Muscle layer of duodenum (tissue), 2 donors: ENCODE data around the gene CD300C.

Experiments
- H3K27ac ChIP-seq: one replicate; pipeline ENCODE4 v1.7.0; 2013; ENCODE audit warnings: mild to moderate bottlenecking, low read length
- H3K27me3 ChIP-seq: one replicate; pipeline ENCODE4 v1.7.0; 2013; ENCODE audit warnings: low read depth, mild to moderate bottlenecking, control low read depth, low read length
- H3K36me3 ChIP-seq, 2 donors: one replicate each; pipeline ENCODE4 v1.7.0; 2013; ENCODE audit warnings: low read length in 2 of 2, control low read depth in 1 of 2, mild to moderate bottlenecking in 1 of 2; ENCODE audit not compliant: insufficient read depth in 2 of 2, control insufficient read depth in 1 of 2
- H3K4me1 ChIP-seq, 2 donors: one replicate each; pipeline ENCODE4 v1.7.0; 2013; ENCODE audit warnings: low read length in 2 of 2, mild to moderate bottlenecking in 2 of 2, control low read depth in 1 of 2, moderate library complexity in 1 of 2; ENCODE audit not compliant: insufficient read depth in 2 of 2, control insufficient read depth in 1 of 2
- H3K4me3 ChIP-seq, 2 donors: one replicate each; pipeline ENCODE4 v1.7.0; 2013; ENCODE audit warnings: low read length in 2 of 2, low read depth in 1 of 2, mild to moderate bottlenecking in 1 of 2
- H3K9me3 ChIP-seq, 2 donors: one replicate each; pipeline ENCODE4 v1.7.0; 2013; ENCODE audit warnings: low read length in 2 of 2, control low read depth in 1 of 2, mild to moderate bottlenecking in 1 of 2; ENCODE audit not compliant: control insufficient read depth in 1 of 2
- donor health status: healthy.

CD300C gene

DNA sequence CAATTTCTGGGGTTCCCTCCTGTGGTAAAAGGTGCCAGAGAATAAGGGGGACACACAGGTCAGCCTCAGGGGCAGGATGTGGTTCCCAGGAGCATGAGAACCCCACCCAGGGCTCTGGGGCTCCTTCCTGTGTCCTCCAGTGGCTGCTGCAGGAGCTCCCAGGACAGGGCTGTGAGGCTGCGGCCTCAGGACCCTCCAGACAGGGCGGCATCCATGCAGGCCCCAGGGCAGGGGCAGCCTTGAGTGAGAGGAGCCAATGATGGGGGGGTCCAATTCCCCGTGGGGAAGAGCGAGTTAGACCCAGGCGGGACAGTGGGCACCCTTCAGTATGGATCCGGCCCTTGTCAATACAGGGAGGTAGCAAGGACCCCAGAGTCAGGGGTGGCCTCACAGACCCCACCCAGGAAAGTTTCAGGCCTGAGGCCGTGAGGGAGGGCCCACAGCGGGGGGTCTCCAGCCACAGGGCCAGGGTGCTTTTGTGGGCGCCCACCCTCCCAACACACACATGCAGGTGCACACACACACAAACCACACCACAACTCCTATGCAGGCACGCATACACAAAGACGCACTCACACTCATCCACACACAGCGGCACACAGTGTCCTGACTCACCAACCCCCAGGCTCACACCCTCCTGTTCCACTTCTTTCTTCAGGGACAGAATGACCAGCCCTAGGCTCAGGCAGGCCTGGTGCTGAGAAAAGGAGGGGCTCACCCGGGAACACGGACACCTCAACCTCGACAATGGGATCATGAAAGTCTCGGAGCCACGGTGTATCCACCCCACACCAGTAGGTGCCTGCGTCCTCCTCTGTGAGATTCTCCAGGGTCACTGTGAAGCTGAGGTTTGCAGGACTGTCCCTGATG is 1.8 kb downstream of the CD300C start:
- no peaks in the 10 kb centered on the region for H3K4me1 ChIP-seq
- no peaks in the 10 kb centered on the region for H3K9me3 ChIP-seq
- H3K27ac ChIP-seq = no peak overlapping the region
- no peaks in the 10 kb centered on the region for H3K36me3 ChIP-seq
- no peak overlapping the region for H3K4me3 ChIP-seq
- H3K27me3 ChIP-seq = no peaks in the 10 kb centered on the region

DNA sequence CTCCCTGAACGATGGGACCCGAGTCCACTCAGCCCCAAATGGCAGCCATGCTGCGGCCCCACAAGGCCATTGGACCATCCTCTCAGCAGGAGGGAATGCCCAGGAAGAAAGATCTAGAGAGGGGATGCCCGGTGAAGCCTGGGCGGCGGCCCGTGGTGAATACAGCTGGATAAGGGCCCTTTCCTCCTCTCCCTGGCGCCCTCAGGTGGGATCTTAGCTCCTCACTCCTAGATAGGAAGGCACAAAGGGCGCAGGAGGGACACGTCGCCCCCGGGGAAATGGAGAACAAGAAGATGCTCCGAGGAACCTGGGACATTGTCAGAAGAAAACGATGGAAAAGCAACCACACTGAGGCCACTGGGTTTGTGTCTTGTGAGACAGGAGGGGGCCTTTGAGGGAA is 2.5 kb downstream of the CD300C start:
- Histone ChIP-seq H3K4me1 (no peaks in the 10 kb centered on the region), H3K9me3 (no peaks in the 10 kb centered on the region), H3K36me3 (no peaks in the 10 kb centered on the region), H3K4me3 (no peak overlapping the region), H3K27ac (no peak overlapping the region), H3K27me3 (no peaks in the 10 kb centered on the region)

DNA sequence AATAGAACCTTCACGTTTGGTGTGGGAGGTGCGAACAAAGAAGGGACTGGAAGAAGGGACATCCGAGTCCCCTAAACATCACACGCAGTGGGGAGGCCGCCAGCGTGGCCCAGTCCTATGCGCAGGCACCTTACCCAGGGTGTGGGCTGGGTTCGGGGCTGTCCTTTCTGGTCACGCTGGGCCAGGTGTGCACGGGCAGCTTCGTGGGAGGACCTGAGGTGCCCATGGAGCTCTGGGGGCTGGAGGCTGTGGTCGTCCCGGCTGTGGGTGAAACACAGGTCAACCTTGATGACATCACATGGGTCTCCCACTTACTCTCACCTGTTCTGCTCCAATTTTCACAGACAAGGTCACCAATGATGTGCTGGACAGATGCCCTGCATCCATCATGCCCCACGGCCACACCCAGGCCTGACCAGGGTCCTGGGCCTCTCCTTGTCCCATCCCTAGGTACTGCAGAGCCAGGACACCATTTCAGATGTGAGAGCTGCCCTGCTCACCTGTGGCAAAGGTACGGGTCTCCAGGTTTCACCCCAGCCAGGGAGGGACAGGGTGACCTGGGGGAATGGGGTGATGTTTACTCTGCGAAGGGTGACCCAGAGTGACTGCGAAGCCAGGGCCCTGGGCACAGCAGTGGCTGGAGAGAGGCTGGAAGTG is 3.1 kb downstream of the CD300C start:
- H3K4me1 ChIP-seq = no peaks in the 10 kb centered on the region
- H3K36me3 ChIP-seq = no peaks in the 10 kb centered on the region
- H3K9me3 ChIP-seq = no peaks in the 10 kb centered on the region
- no peak overlapping the region for H3K4me3 ChIP-seq
- no peak overlapping the region for H3K27ac ChIP-seq
- H3K27me3 ChIP-seq = no peaks in the 10 kb centered on the region

DNA sequence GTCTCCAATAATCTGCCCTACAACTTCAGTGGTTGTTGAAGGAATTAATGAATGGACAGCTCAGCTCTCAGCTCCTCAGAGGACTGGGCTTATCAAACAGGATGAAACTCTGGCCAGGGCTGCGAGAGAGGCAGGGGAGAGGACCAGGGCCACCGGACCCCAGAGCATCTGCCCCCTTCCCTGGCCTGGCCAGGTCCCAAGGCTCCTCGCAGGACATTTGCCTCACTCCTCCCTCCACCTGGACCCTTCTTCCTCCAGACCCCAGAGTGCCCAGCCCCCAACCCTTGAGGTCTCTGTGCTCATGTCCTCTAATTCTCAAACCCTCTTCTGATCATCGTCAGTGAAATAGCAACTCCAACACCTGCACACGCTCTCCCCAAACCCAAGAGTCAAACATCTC is 3.7 kb downstream of the CD300C start:
- H3K9me3 ChIP-seq = no peaks in the 10 kb centered on the region
- H3K4me3 ChIP-seq = no peak overlapping the region
- no peaks in the 10 kb centered on the region for H3K4me1 ChIP-seq
- H3K36me3 ChIP-seq = no peaks in the 10 kb centered on the region
- no peak overlapping the region for H3K27ac ChIP-seq
- no peaks in the 10 kb centered on the region for H3K27me3 ChIP-seq

DNA sequence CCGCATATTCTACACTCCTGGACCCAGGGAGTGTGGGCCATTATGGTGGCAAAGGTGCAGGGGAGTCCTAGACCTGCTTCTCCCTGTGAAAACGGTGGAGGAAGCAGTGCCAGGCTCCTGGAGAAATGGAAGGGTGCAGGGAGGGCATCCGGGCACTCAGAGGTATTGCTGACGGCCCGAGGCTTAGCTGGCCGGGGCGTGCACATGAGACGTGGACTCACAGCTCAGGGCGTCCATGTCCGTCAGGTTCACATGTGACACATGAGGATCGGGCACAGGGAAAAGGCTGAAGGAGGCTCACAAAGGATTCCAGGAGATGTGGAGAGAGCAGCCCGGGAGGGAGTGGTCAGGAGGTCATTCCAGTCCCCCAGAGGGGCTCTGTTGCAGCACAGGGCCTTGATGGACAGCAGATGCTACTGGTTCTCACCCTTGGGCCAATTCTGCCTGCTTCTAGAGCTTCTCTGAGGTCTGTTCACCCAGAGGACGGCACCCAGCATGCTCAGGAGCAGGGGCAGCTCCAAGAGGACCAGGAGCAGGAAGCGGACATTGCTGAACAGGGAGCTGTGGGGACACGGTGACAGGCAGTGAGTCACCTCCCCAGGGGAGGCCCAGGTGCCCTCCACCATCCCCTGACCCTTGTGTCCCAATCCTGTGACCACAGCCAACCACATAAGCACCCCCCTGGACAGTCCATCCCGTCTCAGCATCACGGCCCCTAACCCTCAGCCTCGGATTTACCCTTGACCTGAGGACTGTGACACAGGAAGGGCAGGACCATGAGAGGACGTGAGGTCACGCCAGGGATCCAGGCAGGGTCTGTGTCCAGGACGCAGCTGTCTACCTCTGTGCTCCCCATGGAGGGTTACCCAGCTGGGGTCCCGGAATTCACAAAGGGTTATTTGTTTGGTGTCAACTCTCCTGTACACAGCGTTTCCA is 4.5 kb downstream of the CD300C start:
- no peaks in the 10 kb centered on the region for H3K4me1 ChIP-seq
- no peak overlapping the region for H3K27ac ChIP-seq
- H3K27me3 ChIP-seq = no peaks in the 10 kb centered on the region
- no peaks in the 10 kb centered on the region for H3K36me3 ChIP-seq
- H3K4me3 ChIP-seq = no peak overlapping the region
- H3K9me3 ChIP-seq = no peaks in the 10 kb centered on the region

DNA sequence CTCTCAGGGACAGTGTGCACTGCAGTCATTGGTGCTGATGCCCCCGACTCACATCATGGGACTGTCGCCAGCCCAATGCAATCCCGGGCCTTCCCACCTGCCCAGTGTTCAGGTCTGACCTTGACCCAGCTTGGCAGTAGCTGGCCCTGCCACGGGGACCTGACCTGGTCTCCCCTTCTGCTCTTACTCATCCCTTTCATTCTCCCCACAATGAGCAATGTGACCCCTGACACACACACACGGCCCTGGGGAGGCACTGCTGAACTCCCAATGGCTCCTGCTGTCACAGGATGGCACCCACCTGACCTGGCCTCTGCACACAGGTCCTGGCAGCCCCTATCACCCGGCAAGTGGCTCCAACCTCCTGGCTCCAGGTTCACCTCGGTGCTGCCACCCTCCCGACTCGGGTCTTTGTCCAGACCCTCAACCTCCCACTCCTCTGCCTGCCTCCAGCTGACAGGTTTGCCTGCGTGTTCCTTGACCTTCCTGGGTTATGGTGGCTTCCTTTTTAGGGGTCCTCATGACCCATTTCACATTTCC is 6.6 kb downstream of the CD300C start:
- H3K36me3 ChIP-seq = no peaks in the 10 kb centered on the region
- no peak overlapping the region for H3K27ac ChIP-seq
- H3K27me3 ChIP-seq = no peaks in the 10 kb centered on the region
- no peak overlapping the region for H3K4me3 ChIP-seq
- no peaks in the 10 kb centered on the region for H3K4me1 ChIP-seq
- H3K9me3 ChIP-seq = peaks cover 0 to 4% of the 10 kb centered on the region in 2 donors

DNA sequence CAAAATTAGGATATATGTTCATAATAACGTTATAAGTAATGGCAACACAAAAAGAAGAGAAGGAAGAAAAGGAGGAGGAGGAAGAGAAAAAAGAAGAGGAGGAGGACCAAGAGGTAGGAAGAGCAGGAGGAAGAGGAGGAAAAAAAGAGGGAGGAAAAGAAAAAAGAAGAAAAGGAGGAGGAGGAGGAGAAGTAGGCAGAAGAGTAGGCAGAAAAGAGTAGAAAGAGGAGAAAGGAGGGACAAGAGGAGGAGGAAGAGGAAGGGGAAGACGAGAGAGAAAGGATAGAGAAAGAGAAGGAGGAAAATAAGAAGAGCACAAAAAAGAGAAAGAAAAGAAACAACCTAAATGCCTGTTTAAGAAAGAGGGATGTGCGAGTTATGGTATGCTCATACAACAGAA is 9.0 kb downstream of the CD300C start:
- Histone ChIP-seq H3K36me3 (no peaks in the 10 kb centered on the region), H3K27ac (no peak overlapping the region), H3K9me3 (peaks cover 0 to 4% of the 10 kb centered on the region in 2 donors), H3K4me1 (no peaks in the 10 kb centered on the region), H3K4me3 (no peak overlapping the region), H3K27me3 (no peaks in the 10 kb centered on the region)

DNA sequence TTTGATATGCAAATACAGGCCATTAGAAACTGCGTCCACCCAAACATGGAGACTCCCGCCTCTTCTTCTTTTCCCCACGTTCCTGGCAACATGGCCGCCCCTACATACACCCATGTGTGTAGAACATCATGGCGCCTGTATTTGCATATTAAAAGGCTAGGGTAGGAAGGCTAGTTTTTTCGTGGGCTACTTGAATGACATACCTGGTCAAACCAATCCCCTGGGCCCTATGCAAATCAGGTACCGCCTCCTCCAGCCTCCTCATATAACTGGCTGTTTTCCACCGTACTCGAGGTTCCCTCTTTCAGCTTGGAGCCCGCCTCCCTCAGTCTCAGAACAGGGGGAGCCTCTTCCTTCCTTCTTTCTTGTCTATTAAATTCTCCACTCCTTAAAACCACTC is 13.8 kb downstream of the CD300C start:
- Histone ChIP-seq H3K27ac (no peak overlapping the region), H3K27me3 (no peaks in the 10 kb centered on the region), H3K36me3 (no peaks in the 10 kb centered on the region), H3K9me3 (peaks cover 0 to 4% of the 10 kb centered on the region in 2 donors), H3K4me1 (peaks cover 0 to under 1% of the 10 kb centered on the region in 2 donors), H3K4me3 (peak overlapping the region; percentile 20 to 39)

DNA sequence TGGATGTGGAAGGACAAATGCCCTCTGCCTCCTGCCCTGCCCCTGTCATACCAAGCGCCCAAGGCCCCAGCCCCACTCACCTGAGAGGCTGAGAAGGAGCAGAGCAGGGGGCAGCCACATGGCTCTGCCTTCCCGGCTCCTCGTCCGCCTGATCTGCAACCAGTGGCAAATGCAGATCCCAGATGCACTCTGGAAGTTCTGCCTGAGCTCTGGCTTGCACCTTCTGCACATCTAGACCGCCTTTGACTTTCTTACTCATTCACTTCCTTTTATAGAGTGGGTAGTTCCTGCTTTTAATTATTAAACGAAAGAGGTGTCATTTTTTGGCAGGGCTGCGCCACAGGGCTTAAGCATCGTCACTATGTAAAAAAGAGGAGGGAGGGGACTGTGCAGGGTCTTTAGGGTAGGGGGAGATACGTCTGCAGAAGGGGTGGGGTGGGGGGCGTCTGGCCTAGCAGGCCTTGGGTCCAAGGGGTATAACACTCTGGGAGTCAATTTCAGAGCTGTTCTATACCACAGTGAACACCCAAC is 14.6 kb downstream of the CD300C start, which contains the start of gene CD300LB:
Gene CD300LB, minus strand, starts transcription at position 245 of the 531 bp plus-strand sequence. Its CDS starts 125 bp downstream, at position 120.
- H3K36me3 ChIP-seq = no peaks in the 10 kb centered on the region
- H3K27me3 ChIP-seq = no peaks in the 10 kb centered on the region
- peak within 1 kb of the TSS in 1 of 2 donors; percentile 39 for H3K4me3 ChIP-seq
- H3K9me3 ChIP-seq = peaks cover 0 to 4% of the 10 kb centered on the region in 2 donors
- no peak within 1 kb of the TSS for H3K27ac ChIP-seq
- peaks cover 0 to 5% of the 10 kb centered on the region in 2 donors for H3K4me1 ChIP-seq

DNA sequence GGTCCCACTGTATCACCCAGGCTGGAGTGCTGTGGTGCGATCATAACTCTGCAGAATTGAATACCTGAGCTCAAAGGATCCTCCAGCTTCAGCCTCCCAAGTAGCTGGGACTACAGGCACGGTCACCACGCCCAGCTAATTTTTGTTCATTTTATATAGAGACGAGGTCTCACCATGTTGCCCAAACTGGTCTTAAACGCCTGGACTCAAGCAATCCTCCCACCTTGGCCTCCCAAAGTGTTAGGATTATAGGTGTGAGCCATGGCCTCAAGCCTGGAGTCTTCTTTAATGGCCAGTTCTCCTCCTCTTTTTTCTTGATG is 15.1 kb downstream of the CD300C start:
- Histone ChIP-seq H3K4me1 (peaks cover 0 to 5% of the 10 kb centered on the region in 2 donors), H3K4me3 (no peak overlapping the region), H3K27ac (no peak overlapping the region), H3K9me3 (peaks cover 0 to 3% of the 10 kb centered on the region in 2 donors), H3K36me3 (no peaks in the 10 kb centered on the region), H3K27me3 (no peaks in the 10 kb centered on the region)
